ENCODE data around the gene ATAD3C.

The ATAD3C gene

GRCh38 chr1:1430114-1430982 lies 19.1 kb upstream of the ATAD3C start:
- DNase-seq (ENCODE audit: low read depth): no peak
- no peak overlapping the region for H3K4me3 ChIP-seq (ENCODE audit: low read depth, low read length)
- TF ChIP-seq CTCF (IDR thresholded peaks at IDR 0.05; ENCODE audit: insufficient read depth, low read depth, low read length, missing control alignments): no peak

- H3K4me3 ChIP-seq (ENCODE audit: low read depth, low read length): no peak overlapping the region
- DNase-seq (ENCODE audit: low read depth): no peak
- no peak for TF ChIP-seq CTCF (IDR thresholded peaks at IDR 0.05; ENCODE audit: insufficient read depth, low read depth, low read length, missing control alignments)
These were observed 18.3 kb upstream of the ATAD3C start for GRCh38 chr1:1430992-1431844.

- no peak for DNase-seq (ENCODE audit: low read depth)
- TF ChIP-seq CTCF (IDR thresholded peaks at IDR 0.05; ENCODE audit: insufficient read depth, low read depth, low read length, missing control alignments): no peak
- H3K4me3 ChIP-seq (ENCODE audit: low read depth, low read length): no peak overlapping the region
These were observed 17.6 kb upstream of the ATAD3C start for GRCh38 chr1:1431845-1432273.

GRCh38 chr1:1432274-1432950 lies 17.1 kb upstream of the ATAD3C start:
- DNase-seq (ENCODE audit: low read depth): no peak
- no peak for TF ChIP-seq CTCF (IDR thresholded peaks at IDR 0.05; ENCODE audit: insufficient read depth, low read depth, low read length, missing control alignments)
- H3K4me3 ChIP-seq (ENCODE audit: low read depth, low read length): no peak overlapping the region

GRCh38 chr1:1432951-1433803 lies 16.3 kb upstream of the ATAD3C start:
- no peak overlapping the region for H3K4me3 ChIP-seq (ENCODE audit: low read depth, low read length)
- DNase-seq (ENCODE audit: low read depth): no peak
- no peak for TF ChIP-seq CTCF (IDR thresholded peaks at IDR 0.05; ENCODE audit: insufficient read depth, low read depth, low read length, missing control alignments)

- TF ChIP-seq CTCF (IDR thresholded peaks at IDR 0.05; ENCODE audit: insufficient read depth, low read depth, low read length, missing control alignments): no peak
- no peak for DNase-seq (ENCODE audit: low read depth)
- no peak overlapping the region for H3K4me3 ChIP-seq (ENCODE audit: low read depth, low read length)
These were observed 15.7 kb upstream of the ATAD3C start for GRCh38 chr1:1433804-1434130.
